Stomach (tissue), 9 donors: Measurements from ENCODE around the gene ERMAP. TPM values are rescaled to one million over a fixed set of nuclear protein-coding genes. Genes with fewer than 3 reads are reported as not detected.
"Not testable (repeated sequence)": the region's sequence is repeated elsewhere in the genome, so short reads cannot be mapped to it uniquely, and the experiment has no call there.

Source experiments
- DNase-seq, 2 donors: peaks; one replicate each; pipeline versions ENCODE4 v3.0.0 to v3.0.0-alpha.2; 2013 to 2019
- H3K27ac ChIP-seq, 5 donors: fragments of 200-600 bp in 4 of 5; sonication (generic) in 4 of 5; one replicate each; pipeline ENCODE4 v1.5.1; 2013 to 2019; ENCODE audit warnings: mild to moderate bottlenecking in 1 of 5, moderate library complexity in 1 of 5
- H3K27me3 ChIP-seq, 3 donors: fragments of 200-600 bp; sonication (generic); one replicate each; pipeline ENCODE4 v1.5.1; 2017 to 2019; ENCODE audit warnings: mixed run types in 1 of 3
- H3K36me3 ChIP-seq, 4 donors: fragments of 200-600 bp; sonication (generic); 1 replicate in 3 of 4; 2 replicates in 1 of 4; pipeline ENCODE4 v1.5.1; 2016 to 2019
- H3K4me1 ChIP-seq, 4 donors: fragments of 200-600 bp; sonication (generic); one replicate each; pipeline ENCODE4 v1.5.1; 2016 to 2019
- H3K4me3 ChIP-seq, 4 donors: fragments of 200-600 bp; sonication (generic) in 3 of 4; one replicate each; pipeline ENCODE4 v1.5.1; 2016 to 2019; ENCODE audit warnings: mild to moderate bottlenecking in 1 of 4
- H3K9me3 ChIP-seq, 4 donors: fragments of 200-600 bp; sonication (generic); one replicate each; pipeline ENCODE4 v1.5.1; 2016 to 2019
- CTCF ChIP-seq, 7 experiments: fragments of 450-650 bp in 4 of 7; fragments of 200-600 bp in 3 of 7; sonication (generic) in 3 of 7; IDR thresholded peaks; one replicate each; pipeline ENCODE4 v1.5.1; 2016 to 2019; ENCODE audit warnings: antibody characterized with exemption in 7 of 7, control low read depth in 2 of 7, mild to moderate bottlenecking in 1 of 7
- EP300 ChIP-seq: sonication (generic); formaldehyde crosslinking; IDR thresholded peaks from one replicate; pipeline ENCODE4 v1.6.1; 2017; ENCODE audit warnings: antibody characterized with exemption
- POLR2A ChIP-seq, 4 donors: fragments of 450-650 bp; IDR thresholded peaks; one replicate each; pipeline ENCODE4 v1.6.1; 2016; ENCODE audit warnings: antibody characterized with exemption in 4 of 4, control low read depth in 2 of 4, mild to moderate bottlenecking in 1 of 4, moderate library complexity in 1 of 4
- POLR2AphosphoS5 ChIP-seq, 3 donors: sonication (generic); formaldehyde crosslinking; IDR thresholded peaks; one replicate each; pipeline ENCODE4 v1.6.1; 2016; ENCODE audit warnings: antibody characterized with exemption in 3 of 3
- WGBS, 5 donors: extraction: QIAGEN DNeasy Blood & Tissue Kit in 3 of 5; methylation state at CpG; one replicate each; pipeline versions ENCODE4 v1.1.5 to v1.1.7; 2013 to 2018; 5-methylcytosine and 5-hydroxymethylcytosine counted together
- intact Hi-C: fragments of 100-400 bp; cut with DNase I; formaldehyde crosslinking; loops from one replicate; pipeline ENCODE4 v1.15.1; 2023; ENCODE audit warnings: low total_unique reads
- polyA plus RNA-seq, 3 donors: library from polyadenylated mRNA; stranded (reverse); fragments of 200-250 nt; gene quantifications; one replicate each; pipeline ENCODE4 v1.2.3, GENCODE V29; 2013
- total RNA-seq, 5 donors: library from RNA; depleted of rRNA; stranded (reverse); fragments of >200 nt; gene quantifications; one replicate each; pipeline versions ENCODE4 v1.1.0 to v1.2.3, GENCODE V29; 2014 to 2016
- donor health status: healthy with polysubstance abuse.
- donor health status: Bipolar disorder and iron deficiency.
- donor health status: healthy.

ERMAP gene
- total and polyA plus RNA-seq, 8 donors = 3.5 to 13.6 (median 4.9) TPM; not detected in 1

DNA sequence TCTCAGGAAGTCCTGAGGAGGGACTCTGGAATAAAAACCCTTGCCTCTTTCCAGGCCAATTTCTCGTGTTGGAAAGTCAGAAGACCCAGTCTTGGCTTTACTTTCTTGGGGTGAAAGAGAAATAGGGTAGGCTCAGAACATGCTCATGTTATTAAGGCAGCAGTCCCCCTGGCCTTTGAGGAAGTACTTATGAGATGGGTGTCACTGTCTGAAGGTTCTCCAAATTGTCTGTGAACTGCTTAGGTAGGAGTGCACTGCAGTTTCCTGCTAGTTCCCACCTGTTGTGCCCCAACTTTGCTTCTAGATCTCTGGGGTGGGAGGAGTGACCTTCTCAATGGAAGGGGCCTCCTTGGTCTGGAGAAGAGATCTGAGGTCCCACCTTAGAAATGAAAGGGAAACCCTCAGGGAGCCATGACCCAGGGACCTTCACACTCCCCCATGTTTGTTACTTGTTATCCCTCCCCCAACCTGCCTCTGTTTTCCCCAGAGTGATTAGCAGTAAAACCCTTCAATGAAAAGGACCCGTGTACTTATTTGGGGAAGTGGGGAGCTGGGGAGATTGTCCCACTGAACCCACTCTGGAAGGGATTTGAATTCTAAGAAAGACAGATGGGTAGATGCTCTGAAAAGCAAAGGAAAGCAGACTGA is 35.2 kb downstream of the ERMAP start:
- DNase-seq = no peak
- H3K9me3 ChIP-seq = peaks cover 0 to 14% (median 9%) of the 10 kb centered on the region in 4 donors
- H3K36me3 ChIP-seq = peaks cover 10 to 36% (median 34%) of the 10 kb centered on the region in 4 donors
- no peaks in the 10 kb centered on the region for H3K27me3 ChIP-seq
- TF ChIP-seq POLR2AphosphoS5 (IDR thresholded peaks at IDR 0.05) (no peak), CTCF (IDR thresholded peaks at IDR 0.05) (no peak), POLR2A (IDR thresholded peaks at IDR 0.05) (no peak), EP300 (no peak)
- H3K4me1 ChIP-seq = peaks cover 8 to 20% (median 12%) of the 10 kb centered on the region in 4 donors
- H3K27ac ChIP-seq = no peak overlapping the region
- WGBS, 5 donors = 87 to 93% (median 88%) methylated on average over 2 of the region's 2 CpGs
- intact Hi-C loops = no loop called here
- no peak overlapping the region for H3K4me3 ChIP-seq

DNA sequence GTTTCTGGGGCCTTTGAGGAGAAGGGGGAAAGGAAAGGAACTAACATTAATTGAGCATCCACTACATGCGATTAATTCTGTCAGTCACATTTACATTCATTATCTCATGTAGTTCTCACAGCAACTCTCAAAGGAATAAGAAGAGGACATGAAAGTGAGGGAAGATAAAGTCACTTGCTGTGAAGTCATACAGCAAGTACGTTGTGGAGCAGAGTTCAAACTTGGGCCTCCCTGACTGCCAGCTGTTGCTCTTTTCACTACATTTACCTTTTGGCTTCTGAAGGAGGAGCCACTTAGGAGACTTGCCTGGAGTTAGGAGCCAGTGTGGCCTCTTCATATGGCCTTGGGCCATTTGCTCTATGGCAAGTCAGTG is 35.7 kb downstream of the ERMAP start:
- TF ChIP-seq EP300 = no peak
- TF ChIP-seq POLR2A (IDR thresholded peaks at IDR 0.05) = no peak
- no peak for TF ChIP-seq POLR2AphosphoS5 (IDR thresholded peaks at IDR 0.05)
- TF ChIP-seq CTCF (IDR thresholded peaks at IDR 0.05) = no peak
- Histone ChIP-seq H3K27me3 (no peaks in the 10 kb centered on the region), H3K4me3 (no peak overlapping the region), H3K4me1 (peaks cover 2 to 15% (median 7%) of the 10 kb centered on the region in 4 donors), H3K9me3 (peaks cover 0 to 15% (median 9%) of the 10 kb centered on the region in 4 donors), H3K27ac (no peak overlapping the region), H3K36me3 (peaks cover 10 to 36% (median 34%) of the 10 kb centered on the region in 4 donors)
- DNase-seq = no peak
- intact Hi-C loops = no loop called here
- 47 to 73% (median 48%) methylated on average over 2 of the region's 2 CpGs for WGBS, 5 donors

DNA sequence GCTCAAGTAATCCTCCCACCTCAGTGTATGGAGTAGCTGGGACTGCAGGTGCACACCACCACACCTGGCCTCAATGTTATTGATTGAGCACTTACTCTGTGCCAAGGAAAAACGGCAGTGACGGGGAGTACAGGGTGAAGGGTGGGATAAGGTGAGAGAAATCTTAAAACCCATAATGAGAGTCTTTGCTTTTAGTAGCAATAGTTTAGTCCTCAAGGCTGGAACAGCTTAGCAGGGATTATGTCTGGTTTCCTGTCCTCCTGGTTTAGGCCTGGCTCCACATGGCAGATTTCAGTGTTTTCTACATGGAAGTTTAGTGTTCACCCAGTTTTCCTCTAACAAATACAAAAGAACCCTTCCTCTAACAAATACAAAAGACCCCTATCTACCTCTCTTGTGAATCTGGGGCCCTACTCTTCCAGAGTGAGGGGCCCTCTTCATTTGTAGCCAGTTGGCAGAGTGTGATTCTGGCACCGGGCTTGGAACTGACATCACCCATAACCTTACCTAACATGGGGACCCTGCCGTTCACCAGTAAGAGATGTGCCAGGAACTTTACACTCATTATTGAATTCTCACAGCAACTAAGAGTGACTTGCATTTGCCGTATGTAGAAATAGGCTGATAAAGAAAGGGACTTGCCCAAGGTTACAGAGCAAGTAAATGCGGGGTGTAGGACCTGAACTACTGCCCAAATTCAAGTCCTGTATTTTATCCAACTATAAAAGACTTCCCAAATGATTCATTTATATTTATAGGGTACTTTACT is 36.4 kb downstream of the ERMAP start:
- Histone ChIP-seq H3K4me3 (no peak overlapping the region), H3K36me3 (peaks cover 10 to 36% (median 34%) of the 10 kb centered on the region in 4 donors), H3K27ac (no peak overlapping the region), H3K9me3 (peaks cover 0 to 15% (median 9%) of the 10 kb centered on the region in 4 donors), H3K4me1 (peaks cover 0 to 8% (median 1%) of the 10 kb centered on the region in 4 donors), H3K27me3 (no peaks in the 10 kb centered on the region)
- intact Hi-C loops = no loop called here
- WGBS, 5 donors = 67 to 73% (median 69%) methylated on average over 6 of the region's 6 CpGs
- TF ChIP-seq POLR2A (IDR thresholded peaks at IDR 0.05) (no peak), EP300 (no peak), POLR2AphosphoS5 (IDR thresholded peaks at IDR 0.05) (no peak), CTCF (IDR thresholded peaks at IDR 0.05) (no peak)
- no peak for DNase-seq

- WGBS, 5 donors = 76 to 95% (median 81%) methylated on average over 3 of the region's 3 CpGs
- DNase-seq, H3K27ac ChIP-seq: not testable (repeated sequence)
These were observed 39.6 kb downstream of the ERMAP start for GRCh38 chr1:42856554-42856953.

DNA sequence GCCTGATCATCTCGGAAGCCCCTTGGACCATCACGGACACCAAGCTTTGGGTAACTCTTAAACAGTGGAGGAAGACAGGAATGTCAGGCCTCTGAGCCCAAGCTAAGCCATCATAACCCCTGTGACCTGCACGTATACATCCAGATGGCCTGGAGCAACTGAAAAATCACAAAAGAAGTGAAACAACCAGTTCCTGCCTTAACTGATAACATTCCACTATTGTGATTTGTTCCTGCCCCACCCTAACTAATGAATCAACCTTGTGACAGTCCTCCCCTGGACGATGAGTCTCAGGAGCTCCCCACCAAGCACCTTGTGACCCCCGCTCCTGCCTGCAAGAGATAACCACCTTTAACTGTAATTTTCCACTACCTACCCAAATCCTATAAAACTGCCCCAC is 42.4 kb downstream of the ERMAP start:
- WGBS, 5 donors = 69 to 79% (median 71%) methylated on average over 5 of the region's 5 CpGs
- DNase-seq, H3K36me3 ChIP-seq, H3K4me3 ChIP-seq, intact Hi-C loops, H3K4me1 ChIP-seq, H3K27ac ChIP-seq: not testable (repeated sequence)
- Histone ChIP-seq H3K9me3 (peaks cover 0 to 27% (median 13%) of the 10 kb centered on the region in 4 donors), H3K27me3 (peaks cover 0 to 15% (median 0%) of the 10 kb centered on the region in 3 donors)

More at GRCh38 chr1:42856554-42856953, 39.6 kb downstream of the ERMAP start:
- Histone ChIP-seq H3K36me3 (peaks cover 3 to 15% (median 11%) of the 10 kb centered on the region in 4 donors), H3K9me3 (peaks cover 0 to 28% (median 16%) of the 10 kb centered on the region in 4 donors)
- H3K4me1 ChIP-seq, H3K4me3 ChIP-seq, H3K27me3 ChIP-seq, intact Hi-C loops: not testable (repeated sequence)
